HFFc6 (cell line): ENCODE results near the gene IGFN1. TPM values are rescaled to one million over a fixed set of nuclear protein-coding genes. Genes with fewer than 3 reads are reported as not detected.

Source experiments
- DNase-seq: peaks from one replicate; pipeline ENCODE4 v3.0.0-alpha.2; 2018
- H3K27ac Mint-ChIP-seq: 2 replicates; pipeline ENCODE4 v1.8.0; 2020; ENCODE audit warnings: mild to moderate bottlenecking, mixed read lengths
- H3K27me3 Mint-ChIP-seq: 2 replicates; pipeline ENCODE4 v1.8.0; 2021; ENCODE audit warnings: mild to moderate bottlenecking, moderate library complexity, mixed read lengths; ENCODE audit not compliant: insufficient read depth
- H3K36me3 Mint-ChIP-seq: 2 replicates; pipeline ENCODE4 v1.8.0; 2021; ENCODE audit warnings: low read depth, mixed read lengths
- H3K4me1 Mint-ChIP-seq: 2 replicates; pipeline ENCODE4 v1.8.0; 2020; ENCODE audit warnings: low read depth, mixed read lengths
- H3K4me3 Mint-ChIP-seq: 2 replicates; pipeline ENCODE4 v1.8.0; 2020; ENCODE audit warnings: mild to moderate bottlenecking, moderate library complexity, mixed read lengths
- H3K9me3 Mint-ChIP-seq: 2 replicates; pipeline ENCODE4 v1.8.0; 2020; ENCODE audit warnings: mild to moderate bottlenecking, mixed read lengths
- CTCF ChIP-seq: fragments of 200-600 bp; sonication (generic); IDR thresholded peaks from 2 replicates; pipeline ENCODE4 v1.5.0; 2021; ENCODE audit warnings: antibody characterized with exemption, mild to moderate bottlenecking
- total RNA-seq, 6 experiments: library from RNA; stranded (reverse); fragmentation: NEBNext Ultra II Directional; extraction: Animal tissue kit (Norgen Biotek cat#: 25700); gene quantifications; 2 replicates in 1 of 6; 3 replicates in 5 of 6; pipeline ENCODE4 v1.2.3, GENCODE V29; 2021

The IGFN1 gene
- total RNA-seq, 6 experiments from 2014 or later: not detected

GRCh38 chr1:201262963-201263608 lies 72.5 kb downstream of the IGFN1 start:
- Mint-ChIP-seq H3K9me3 (no peaks in the 10 kb centered on the region), H3K4me1 (peaks cover 45% of the 10 kb centered on the region)
- no peak for TF ChIP-seq CTCF

GRCh38 chr1:201264072-201264471 lies 73.4 kb downstream of the IGFN1 start:
- peaks cover 55% of the 10 kb centered on the region for H3K4me1 Mint-ChIP-seq

More at GRCh38 chr1:201262963-201263608, 72.5 kb downstream of the IGFN1 start:
- H3K4me3 Mint-ChIP-seq: no peak overlapping the region
- H3K27ac Mint-ChIP-seq: no peak overlapping the region
- H3K27me3 Mint-ChIP-seq: no peaks in the 10 kb centered on the region; the same call in 1 of the 2 replicates
- H3K36me3 Mint-ChIP-seq: no peaks in the 10 kb centered on the region
- DNase-seq: no peak

GRCh38 chr1:201264554-201264953 lies 73.9 kb downstream of the IGFN1 start:
- Mint-ChIP-seq H3K4me1 (peaks cover 59% of the 10 kb centered on the region), H3K9me3 (no peaks in the 10 kb centered on the region), H3K36me3 (no peaks in the 10 kb centered on the region), H3K27ac (no peak overlapping the region), H3K4me3 (no peak overlapping the region), H3K27me3 (no peaks in the 10 kb centered on the region; the same call in 1 of the 2 replicates)
- no peak for TF ChIP-seq CTCF
- DNase-seq: no peak

More at GRCh38 chr1:201264072-201264471, 73.4 kb downstream of the IGFN1 start:
- Mint-ChIP-seq H3K4me3 (no peak overlapping the region), H3K9me3 (no peaks in the 10 kb centered on the region), H3K27ac (no peak overlapping the region), H3K27me3 (no peaks in the 10 kb centered on the region; the same call in 1 of the 2 replicates), H3K36me3 (no peaks in the 10 kb centered on the region)
- no peak for DNase-seq
- no peak for TF ChIP-seq CTCF

- no peak for DNase-seq
- H3K9me3 Mint-ChIP-seq: no peaks in the 10 kb centered on the region
- no peak overlapping the region; the same call in 1 of the 2 replicates for H3K27ac Mint-ChIP-seq
- H3K27me3 Mint-ChIP-seq: no peaks in the 10 kb centered on the region; the same call in 1 of the 2 replicates
- H3K4me1 Mint-ChIP-seq: peaks cover 51% of the 10 kb centered on the region
- no peak for TF ChIP-seq CTCF
- H3K36me3 Mint-ChIP-seq: no peaks in the 10 kb centered on the region
- H3K4me3 Mint-ChIP-seq: no peak overlapping the region
Observed at GRCh38 chr1:201265756-201266155, 75.1 kb downstream of the IGFN1 start.

- Mint-ChIP-seq H3K9me3 (no peaks in the 10 kb centered on the region), H3K36me3 (no peaks in the 10 kb centered on the region), H3K27me3 (no peaks in the 10 kb centered on the region; the same call in 1 of the 2 replicates), H3K4me3 (peak overlapping the region; percentile 22; the same call in 1 of the 2 replicates), H3K4me1 (peaks cover 49% of the 10 kb centered on the region), H3K27ac (peak overlapping the region; percentile 86)
- TF ChIP-seq CTCF: no peak
- no peak for DNase-seq
Observed at GRCh38 chr1:201266276-201266675, 75.7 kb downstream of the IGFN1 start.
